Activated CD4-positive, alpha-beta T cell treated with anti-CD3 and anti-CD28 coated beads, Interleukin-2, amount 10 ng/mL, durations not matched to agents 7 days and 5 days (primary cell): ENCODE measurements around the gene TCF3. TPM values are rescaled to one million over a fixed set of nuclear protein-coding genes. Genes with fewer than 3 reads are reported as not detected.

Experiments
- CTCF ChIA-PET: fragments of 350-600 bp; sonication (Branson Sonifier 250); formaldehyde crosslinking; loops from one replicate; lab custom pipeline; 2021; ENCODE audit warnings: antibody characterized with exemption; lab: Charles Lee
- POLR2A ChIA-PET: fragments of 350-600 bp; sonication (Branson Sonifier 250); formaldehyde crosslinking; loops from one replicate; lab custom pipeline; 2021; ENCODE audit warnings: antibody characterized with exemption; lab: Charles Lee
- DNase-seq: peaks from one replicate; pipeline ENCODE4 v3.0.0-alpha.2; 2020
- H3K27ac Mint-ChIP-seq: one replicate; pipeline ENCODE4 v1.8.0; 2021; ENCODE audit warnings: mild to moderate bottlenecking, moderate library complexity, mixed read lengths
- H3K27me3 Mint-ChIP-seq: one replicate; pipeline ENCODE4 v1.8.0; 2021; ENCODE audit warnings: mixed read lengths
- H3K36me3 Mint-ChIP-seq: one replicate; pipeline ENCODE4 v1.8.0; 2021; ENCODE audit warnings: low read depth, mixed read lengths
- H3K4me1 Mint-ChIP-seq: one replicate; pipeline ENCODE4 v1.8.0; 2021; ENCODE audit warnings: mixed read lengths
- H3K4me3 Mint-ChIP-seq: one replicate; pipeline ENCODE4 v1.8.0; 2021; ENCODE audit warnings: mild to moderate bottlenecking, moderate library complexity, mixed read lengths
- H3K9me3 Mint-ChIP-seq: one replicate; pipeline ENCODE4 v1.8.0; 2021; ENCODE audit warnings: mixed read lengths
- total RNA-seq, 2 experiments: library from RNA; stranded (reverse); gene quantifications; one replicate each; pipeline ENCODE4 v1.2.3, GENCODE V29; 2021

Gene TCF3
- total RNA-seq, 2 experiments from 2014 or later = 84.5 to 85.9 TPM

- no peak for DNase-seq
- Mint-ChIP-seq H3K36me3 (peaks cover 10% of the 10 kb centered on the region), H3K4me1 (peaks cover 1% of the 10 kb centered on the region), H3K4me3 (no peak overlapping the region), H3K27me3 (no peaks in the 10 kb centered on the region), H3K9me3 (no peaks in the 10 kb centered on the region), H3K27ac (no peak overlapping the region)
- ChIA-PET POLR2A (no interaction called here), CTCF (no interaction called here)
Observed at GRCh38 chr19:1627194-1627593, 25.2 kb downstream of the TCF3 start.

DNA sequence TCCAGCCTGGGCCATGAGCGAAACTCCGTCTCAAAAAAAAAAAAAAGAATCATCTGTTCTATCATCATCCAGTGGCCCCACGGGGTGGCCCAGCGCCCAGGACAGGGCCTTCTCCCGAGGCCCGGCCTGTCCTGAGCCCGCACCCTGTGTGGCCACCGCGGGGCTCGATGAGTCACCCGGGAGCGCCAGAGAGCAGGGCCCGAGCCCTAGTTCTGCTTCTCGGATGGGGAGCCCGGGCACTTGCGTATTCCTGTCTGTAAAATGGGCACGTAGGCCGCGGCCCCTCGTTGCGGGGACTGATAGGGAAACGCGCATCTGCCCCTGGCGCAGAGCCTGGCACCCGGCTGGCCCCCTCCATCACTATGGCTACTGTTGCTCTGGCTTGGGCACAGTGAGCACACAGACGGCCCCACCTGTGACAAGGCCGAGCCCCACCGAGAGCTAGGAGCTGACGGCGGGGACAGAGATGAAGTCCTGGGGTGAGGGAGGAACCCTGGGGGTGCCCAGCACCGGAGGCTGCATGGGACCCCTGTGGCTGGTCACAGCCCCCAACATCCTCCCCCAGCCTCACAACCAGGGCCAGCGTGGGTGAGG lies 25.9 kb downstream of the TCF3 start:
- Mint-ChIP-seq H3K9me3 (no peaks in the 10 kb centered on the region), H3K27me3 (no peaks in the 10 kb centered on the region), H3K27ac (no peak overlapping the region), H3K36me3 (peaks cover 10% of the 10 kb centered on the region), H3K4me3 (no peak overlapping the region), H3K4me1 (peaks cover 1% of the 10 kb centered on the region)
- ChIA-PET POLR2A (no interaction called here), CTCF (no interaction called here)
- no peak for DNase-seq

- Mint-ChIP-seq H3K27me3 (no peaks in the 10 kb centered on the region), H3K4me1 (peaks cover 1% of the 10 kb centered on the region), H3K4me3 (no peak overlapping the region), H3K36me3 (peaks cover 10% of the 10 kb centered on the region), H3K9me3 (no peaks in the 10 kb centered on the region), H3K27ac (peak overlapping the region; percentile 60)
- DNase-seq = peak; percentile 62
- POLR2A ChIA-PET = no interaction called here
- CTCF ChIA-PET = no interaction called here
Observed at GRCh38 chr19:1624458-1624857, 28.0 kb downstream of the TCF3 start.

DNA sequence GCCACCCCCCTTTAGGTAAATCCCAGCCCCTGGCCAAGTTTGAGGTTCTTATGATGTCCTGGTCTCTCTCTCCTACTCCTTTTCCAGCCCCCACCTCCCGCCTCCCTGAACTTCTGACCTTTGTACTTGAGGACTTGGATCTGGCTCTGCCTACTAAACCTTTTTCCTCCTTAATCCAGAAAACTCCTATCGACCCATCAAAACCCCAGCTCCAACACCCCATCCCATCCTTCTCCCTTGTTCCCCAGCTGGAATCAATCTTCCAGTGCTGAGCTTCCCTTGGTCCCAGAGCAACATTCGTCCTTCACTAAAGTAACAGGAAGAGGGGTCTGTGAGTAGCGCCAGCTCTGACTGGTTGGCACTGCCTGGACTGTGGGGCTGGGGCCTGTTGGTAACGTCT lies 29.9 kb downstream of the TCF3 start:
- Mint-ChIP-seq H3K27me3 (no peaks in the 10 kb centered on the region), H3K27ac (no peak overlapping the region), H3K9me3 (no peaks in the 10 kb centered on the region), H3K4me3 (no peak overlapping the region), H3K4me1 (peaks cover 8% of the 10 kb centered on the region), H3K36me3 (peaks cover 15% of the 10 kb centered on the region)
- CTCF ChIA-PET = interaction anchor here (0.9 kb wide), 1 partner anchor 32 kb away, joined by 3 read pairs; no protein-coding TSS in a partner anchor
- DNase-seq = no peak
- POLR2A ChIA-PET = no interaction called here

GRCh38 chr19:1622007-1622406 lies 30.4 kb downstream of the TCF3 start:
- Mint-ChIP-seq H3K27me3 (no peaks in the 10 kb centered on the region), H3K4me3 (no peak overlapping the region), H3K27ac (no peak overlapping the region), H3K9me3 (no peaks in the 10 kb centered on the region), H3K36me3 (peaks cover 15% of the 10 kb centered on the region), H3K4me1 (peaks cover 12% of the 10 kb centered on the region)
- DNase-seq = no peak
- CTCF ChIA-PET = interaction anchor here (0.9 kb wide), 1 partner anchor 32 kb away, joined by 3 read pairs; no protein-coding TSS in a partner anchor
- POLR2A ChIA-PET = no interaction called here

GRCh38 chr19:1621574-1621973 lies 30.8 kb downstream of the TCF3 start:
- no peak for DNase-seq
- no peaks in the 10 kb centered on the region for H3K27me3 Mint-ChIP-seq
- H3K36me3 Mint-ChIP-seq = peaks cover 18% of the 10 kb centered on the region
- ChIA-PET POLR2A (no interaction called here), CTCF (no interaction called here)
- H3K4me3 Mint-ChIP-seq = no peak overlapping the region
- peaks cover 17% of the 10 kb centered on the region for H3K4me1 Mint-ChIP-seq
- no peaks in the 10 kb centered on the region for H3K9me3 Mint-ChIP-seq
- H3K27ac Mint-ChIP-seq = no peak overlapping the region

GRCh38 chr19:1621021-1621420 lies 31.4 kb downstream of the TCF3 start:
- Mint-ChIP-seq H3K36me3 (peaks cover 20% of the 10 kb centered on the region), H3K27me3 (no peaks in the 10 kb centered on the region), H3K27ac (no peak overlapping the region), H3K4me3 (no peak overlapping the region), H3K9me3 (no peaks in the 10 kb centered on the region), H3K4me1 (peaks cover 19% of the 10 kb centered on the region)
- ChIA-PET CTCF (no interaction called here), POLR2A (no interaction called here)
- no peak for DNase-seq

DNA sequence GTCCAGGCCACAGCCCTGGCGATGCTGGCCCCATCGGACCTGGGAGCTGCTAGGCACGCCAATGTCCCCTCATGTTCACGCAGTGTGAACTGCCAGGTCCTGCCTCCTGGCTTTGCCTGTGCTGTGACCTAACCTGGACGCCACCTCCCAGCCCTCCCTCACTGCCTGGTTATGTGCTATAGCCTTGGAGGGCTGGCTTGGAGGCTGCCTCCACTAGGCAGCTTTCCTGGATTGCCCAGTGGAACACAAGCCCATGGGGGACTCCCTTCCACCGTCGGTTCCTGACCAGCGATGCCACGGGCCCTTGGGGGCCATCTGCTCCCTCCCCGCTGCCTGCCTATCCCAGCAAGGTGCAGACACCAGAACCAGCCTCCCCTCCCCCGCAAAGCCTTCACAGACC lies 31.9 kb downstream of the TCF3 start:
- H3K27ac Mint-ChIP-seq = no peak overlapping the region
- H3K36me3 Mint-ChIP-seq = peaks cover 22% of the 10 kb centered on the region
- no peaks in the 10 kb centered on the region for H3K9me3 Mint-ChIP-seq
- H3K4me1 Mint-ChIP-seq = peaks cover 19% of the 10 kb centered on the region
- no peaks in the 10 kb centered on the region for H3K27me3 Mint-ChIP-seq
- ChIA-PET CTCF (interaction anchor here (1.9 kb wide), 1 partner anchor 52 kb away, joined by 5 read pairs; no protein-coding TSS in a partner anchor), POLR2A (no interaction called here)
- DNase-seq = no peak
- no peak overlapping the region for H3K4me3 Mint-ChIP-seq

DNA sequence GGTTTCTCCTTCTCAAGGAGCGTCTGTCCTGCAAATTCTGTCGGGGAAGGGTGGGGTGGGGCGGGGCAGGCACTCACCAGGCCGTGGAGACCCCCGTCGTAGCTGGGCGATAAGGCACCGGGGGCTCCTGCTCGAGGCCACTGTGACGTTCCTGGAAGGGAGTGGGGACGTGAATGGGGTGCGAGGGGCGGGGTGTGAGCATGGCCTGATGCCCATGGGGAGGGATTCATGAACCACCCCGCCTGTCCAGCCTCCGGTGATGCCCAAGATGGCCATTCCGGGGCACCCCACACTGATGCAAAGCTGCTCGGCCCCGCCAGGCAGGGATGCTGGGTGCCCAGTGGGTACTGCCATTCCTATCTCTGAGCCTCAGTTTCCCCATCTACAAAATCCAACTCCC lies 32.7 kb downstream of the TCF3 start:
- Mint-ChIP-seq H3K27me3 (no peaks in the 10 kb centered on the region), H3K27ac (no peak overlapping the region), H3K36me3 (peaks cover 27% of the 10 kb centered on the region), H3K9me3 (no peaks in the 10 kb centered on the region), H3K4me1 (peaks cover 19% of the 10 kb centered on the region), H3K4me3 (no peak overlapping the region)
- POLR2A ChIA-PET = no interaction called here
- DNase-seq = no peak
- CTCF ChIA-PET = interaction anchor here (1.9 kb wide), 1 partner anchor 53 kb away, joined by 5 read pairs; no protein-coding TSS in a partner anchor

GRCh38 chr19:1619094-1619439 lies 33.3 kb downstream of the TCF3 start:
- Mint-ChIP-seq H3K27me3 (no peaks in the 10 kb centered on the region), H3K4me3 (no peak overlapping the region), H3K36me3 (peaks cover 28% of the 10 kb centered on the region), H3K27ac (no peak overlapping the region), H3K4me1 (peaks cover 17% of the 10 kb centered on the region), H3K9me3 (no peaks in the 10 kb centered on the region)
- CTCF ChIA-PET = interaction anchor here (1.3 to 1.9 kb wide), 2 partner anchors 34 to 54 kb away, joined by 4 to 5 read pairs; partner anchors contain the start of gene TCF3
- POLR2A ChIA-PET = interaction anchor here (0.7 kb wide), 1 partner anchor 149 kb away, joined by 3 read pairs; no protein-coding TSS in a partner anchor
- no peak for DNase-seq

DNA sequence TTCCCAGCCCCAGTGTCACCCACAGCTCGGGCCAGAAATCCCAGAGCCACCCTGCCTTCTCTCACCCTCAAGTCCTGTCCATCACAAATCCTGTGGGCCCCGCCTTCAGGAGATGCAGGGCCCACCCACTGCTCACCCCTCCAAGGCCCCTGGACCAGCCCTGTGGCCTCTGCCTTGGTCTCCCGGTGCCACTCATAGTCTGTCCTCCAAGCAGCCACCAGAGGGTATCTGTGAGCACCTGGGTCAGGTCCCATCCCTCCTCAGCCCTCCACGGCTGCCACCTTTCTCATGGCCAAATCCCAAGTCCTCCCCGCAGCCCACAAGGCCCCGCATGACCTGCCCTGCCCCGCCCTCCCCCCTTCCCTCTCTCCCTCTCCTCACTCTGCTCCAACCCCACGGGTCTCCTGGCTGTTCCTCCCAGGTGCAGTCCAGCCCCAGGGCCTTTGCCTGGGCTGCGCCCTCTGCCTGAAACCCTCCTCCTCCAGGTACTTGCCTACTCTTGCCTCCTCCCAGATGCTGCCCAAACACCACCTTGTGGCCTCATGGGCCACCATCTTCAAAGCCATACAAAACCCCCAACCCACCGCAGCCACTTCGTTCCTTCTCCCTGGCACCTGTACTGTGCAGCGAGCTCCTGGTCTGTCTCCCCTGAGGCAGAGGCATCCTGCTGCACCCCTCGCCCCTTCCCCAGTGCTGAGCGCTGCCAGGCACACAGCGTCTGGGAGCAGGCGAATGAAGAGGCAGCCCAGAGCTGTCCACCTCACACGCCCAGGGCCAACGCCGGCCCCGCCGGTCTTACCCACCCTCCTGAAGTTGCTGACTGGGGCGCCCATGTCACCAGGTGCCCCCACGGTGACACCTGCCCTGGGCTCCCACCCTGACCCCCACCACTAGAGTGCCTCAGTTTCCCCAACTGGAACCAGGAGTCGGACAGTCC lies 34.0 kb downstream of the TCF3 start:
- ChIA-PET CTCF (interaction anchor here (1.3 to 1.9 kb wide), 2 partner anchors 34 to 54 kb away, joined by 4 to 5 read pairs; partner anchors contain the start of gene TCF3), POLR2A (interaction anchor here (0.7 kb wide), 1 partner anchor 150 kb away, joined by 3 read pairs; no protein-coding TSS in a partner anchor)
- peaks cover 18% of the 10 kb centered on the region for H3K4me1 Mint-ChIP-seq
- no peaks in the 10 kb centered on the region for H3K9me3 Mint-ChIP-seq
- peak overlapping the region; percentile 64 for H3K27ac Mint-ChIP-seq
- peaks cover 29% of the 10 kb centered on the region for H3K36me3 Mint-ChIP-seq
- no peak overlapping the region for H3K4me3 Mint-ChIP-seq
- peak; percentile 41 for DNase-seq
- H3K27me3 Mint-ChIP-seq = no peaks in the 10 kb centered on the region

- Mint-ChIP-seq H3K9me3 (no peaks in the 10 kb centered on the region), H3K27me3 (no peaks in the 10 kb centered on the region), H3K36me3 (peaks cover 29% of the 10 kb centered on the region), H3K27ac (no peak overlapping the region), H3K4me3 (no peak overlapping the region), H3K4me1 (peaks cover 20% of the 10 kb centered on the region)
- POLR2A ChIA-PET = no interaction called here
- CTCF ChIA-PET = interaction anchor here (0.5 to 0.7 kb wide), 3 partner anchors 326 to 486 kb away, joined by 3 to 4 read pairs (median 3); no protein-coding TSS in a partner anchor
- DNase-seq = no peak
Observed at GRCh38 chr19:1616875-1617274, 35.5 kb downstream of the TCF3 start.

DNA sequence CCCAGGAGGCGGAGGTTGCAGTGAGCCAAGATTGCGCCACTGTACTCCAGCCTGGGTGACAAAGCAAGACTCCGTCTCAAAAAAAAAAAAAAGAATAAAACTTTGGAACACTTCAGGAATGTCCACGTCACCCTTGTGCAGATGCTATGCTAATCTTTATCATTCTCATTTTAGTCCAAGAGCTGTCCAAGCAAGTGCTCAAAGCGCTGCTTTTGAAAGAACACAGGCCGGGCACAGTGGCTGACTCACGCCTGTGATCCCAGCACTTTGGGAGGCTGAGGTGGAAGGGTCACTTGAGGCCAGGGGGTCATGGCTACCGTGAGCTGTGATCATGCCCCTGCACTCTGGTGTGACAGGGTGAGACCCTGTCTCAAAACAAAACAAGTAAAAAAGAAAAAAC lies 36.0 kb downstream of the TCF3 start:
- H3K4me3 Mint-ChIP-seq = no peak overlapping the region
- H3K27ac Mint-ChIP-seq = no peak overlapping the region
- POLR2A ChIA-PET = no interaction called here

More for the DNA sequence above, 36.0 kb downstream of the TCF3 start:
- no peaks in the 10 kb centered on the region for H3K27me3 Mint-ChIP-seq
- no peaks in the 10 kb centered on the region for H3K9me3 Mint-ChIP-seq
- no peak for DNase-seq
- H3K36me3 Mint-ChIP-seq = peaks cover 29% of the 10 kb centered on the region
- H3K4me1 Mint-ChIP-seq = peaks cover 20% of the 10 kb centered on the region
- CTCF ChIA-PET = interaction anchor here (0.6 to 0.7 kb wide), 2 partner anchors 333 to 486 kb away, joined by 3 to 4 read pairs; no protein-coding TSS in a partner anchor
